WERI-Rb-1 (cell line): ENCODE results near the gene SLC19A1.
"Not testable (repeated sequence)": the region's sequence is repeated elsewhere in the genome, so short reads cannot be mapped to it uniquely, and the experiment has no call there.

ENCODE experiments used
- DNase-seq: peaks from one replicate; pipeline ENCODE4 v3.0.0-alpha.2; 2020
- H3K27ac ChIP-seq: fragments of 250-450 bp; sonication (Bioruptor Pico); 2 replicates; pipeline ENCODE4 v1.5.1; 2020; ENCODE audit warnings: mild to moderate bottlenecking, moderate library complexity
- H3K27me3 ChIP-seq: fragments of 250-450 bp; sonication (Bioruptor Pico); 2 replicates; pipeline ENCODE4 v1.5.1; 2021; ENCODE audit warnings: mild to moderate bottlenecking, low read depth, moderate library complexity; ENCODE audit not compliant: insufficient read depth, severe bottlenecking
- H3K36me3 ChIP-seq: fragments of 250-450 bp; sonication (Bioruptor Pico); 2 replicates; pipeline ENCODE4 v1.5.1; 2020; ENCODE audit warnings: mild to moderate bottlenecking, moderate library complexity
- H3K4me3 ChIP-seq: 2 replicates; pipeline ENCODE4 v1.5.1; 2011; ENCODE audit warnings: low read depth, mild to moderate bottlenecking, control low read depth, low read length
- H3K9me3 ChIP-seq: fragments of 250-450 bp; sonication (Bioruptor Pico); 2 replicates; pipeline ENCODE4 v1.5.1; 2021; ENCODE audit warnings: mild to moderate bottlenecking, moderate library complexity; ENCODE audit not compliant: severe bottlenecking
- CTCF ChIP-seq: IDR thresholded peaks from 2 replicates; pipeline ENCODE4 v1.5.1; 2011; ENCODE audit warnings: low read depth, mild to moderate bottlenecking, control low read depth, inconsistent platforms, low read length

SLC19A1 gene

GRCh38 chr21:45562965-45563364 is 20.7 kb upstream of the SLC19A1 start:
- no peak overlapping the region for H3K4me3 ChIP-seq
- no peak for TF ChIP-seq CTCF
- no peaks in the 10 kb centered on the region for H3K27me3 ChIP-seq
- H3K36me3 ChIP-seq = no peaks in the 10 kb centered on the region
- no peak overlapping the region for H3K27ac ChIP-seq
- H3K9me3 ChIP-seq = peaks cover 5% of the 10 kb centered on the region
- DNase-seq = peak; percentile 1

- H3K27ac ChIP-seq = no peak overlapping the region
- H3K27me3 ChIP-seq = no peaks in the 10 kb centered on the region
- H3K36me3 ChIP-seq = no peaks in the 10 kb centered on the region
- no peak overlapping the region for H3K4me3 ChIP-seq
- DNase-seq = peak; percentile 1
- no peak for TF ChIP-seq CTCF
- H3K9me3 ChIP-seq = peaks cover 5% of the 10 kb centered on the region
Observed at GRCh38 chr21:45562402-45562801, 20.2 kb upstream of the SLC19A1 start.

- DNase-seq, H3K9me3 ChIP-seq, H3K27ac ChIP-seq, H3K36me3 ChIP-seq, H3K4me3 ChIP-seq, H3K27me3 ChIP-seq: not testable (repeated sequence)
Observed at GRCh38 chr21:45561241-45561640, 19.0 kb upstream of the SLC19A1 start.

GRCh38 chr21:45560106-45561021 is 18.1 kb upstream of the SLC19A1 start:
- H3K4me3 ChIP-seq = no peak overlapping the region
- peak; percentile 3 for DNase-seq
- H3K27ac ChIP-seq = no peak overlapping the region
- peaks cover 5% of the 10 kb centered on the region for H3K9me3 ChIP-seq
- H3K27me3 ChIP-seq = no peaks in the 10 kb centered on the region
- no peak for TF ChIP-seq CTCF
- no peaks in the 10 kb centered on the region for H3K36me3 ChIP-seq

GRCh38 chr21:45559216-45560105 is 17.2 kb upstream of the SLC19A1 start:
- no peak overlapping the region for H3K27ac ChIP-seq
- H3K27me3 ChIP-seq = no peaks in the 10 kb centered on the region
- H3K9me3 ChIP-seq = peaks cover 5% of the 10 kb centered on the region
- no peak for DNase-seq
- no peaks in the 10 kb centered on the region for H3K36me3 ChIP-seq
- H3K4me3 ChIP-seq = no peak overlapping the region
- no peak for TF ChIP-seq CTCF

- H3K27me3 ChIP-seq = no peaks in the 10 kb centered on the region
- DNase-seq = no peak
- H3K4me3 ChIP-seq = no peak overlapping the region
- TF ChIP-seq CTCF = no peak
- peaks cover 5% of the 10 kb centered on the region for H3K9me3 ChIP-seq
- no peaks in the 10 kb centered on the region for H3K36me3 ChIP-seq
- no peak overlapping the region for H3K27ac ChIP-seq
Observed at GRCh38 chr21:45558044-45558721, 15.9 kb upstream of the SLC19A1 start.
